DMS153 treated with DMSO at 0.1 percent for 48 hours (cell line): ENCODE measurements around the gene IL18R1.
"Not testable (repeated sequence)": the region's sequence is repeated elsewhere in the genome, so short reads cannot be mapped to it uniquely, and the experiment has no call there.

Experiments used
- DNase-seq: peaks from one replicate; lab custom pipeline; 2025; ENCODE audit not compliant: unreplicated experiment; lab: John Stamatoyannopoulos, UW

The IL18R1 gene, protein sequence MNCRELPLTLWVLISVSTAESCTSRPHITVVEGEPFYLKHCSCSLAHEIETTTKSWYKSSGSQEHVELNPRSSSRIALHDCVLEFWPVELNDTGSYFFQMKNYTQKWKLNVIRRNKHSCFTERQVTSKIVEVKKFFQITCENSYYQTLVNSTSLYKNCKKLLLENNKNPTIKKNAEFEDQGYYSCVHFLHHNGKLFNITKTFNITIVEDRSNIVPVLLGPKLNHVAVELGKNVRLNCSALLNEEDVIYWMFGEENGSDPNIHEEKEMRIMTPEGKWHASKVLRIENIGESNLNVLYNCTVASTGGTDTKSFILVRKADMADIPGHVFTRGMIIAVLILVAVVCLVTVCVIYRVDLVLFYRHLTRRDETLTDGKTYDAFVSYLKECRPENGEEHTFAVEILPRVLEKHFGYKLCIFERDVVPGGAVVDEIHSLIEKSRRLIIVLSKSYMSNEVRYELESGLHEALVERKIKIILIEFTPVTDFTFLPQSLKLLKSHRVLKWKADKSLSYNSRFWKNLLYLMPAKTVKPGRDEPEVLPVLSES

GRCh38 chr2:102355526-102356380 is at the start of gene IL18R1:
TSS of gene IL18R1 (plus strand) at chr2:102355796. CDS start at chr2:102362661, 6,865 bp downstream.
- DNase-seq, result peak; percentile 81

DNA sequence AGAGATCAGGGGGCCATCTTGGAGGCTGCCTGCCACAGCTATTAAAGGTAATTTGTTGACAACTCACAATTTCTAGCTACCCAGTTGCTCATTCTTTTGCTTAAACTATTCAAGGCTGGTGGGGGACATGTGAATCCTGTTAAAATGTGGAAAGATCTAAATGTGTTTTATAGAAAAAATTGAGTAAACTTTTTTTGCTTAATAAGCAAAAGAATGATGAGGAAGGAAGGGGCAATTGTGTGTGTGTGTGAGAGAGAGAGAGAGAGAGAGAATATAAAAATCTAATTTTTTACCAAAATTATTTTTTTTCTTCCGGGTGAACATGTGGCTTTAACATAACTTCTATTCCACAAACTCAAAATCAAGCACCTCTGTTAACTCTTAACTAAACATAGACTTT is 49.5 kb upstream of the IL18R1 start:
- DNase-seq, result no peak

GRCh38 chr2:102310964-102311640 is 44.5 kb upstream of the IL18R1 start, which contains the start of gene IL1RL1:
TSS of gene IL1RL1 (plus strand) at chr2:102311563. CDS start at chr2:102338265, 26,702 bp downstream.
- DNase-seq, result no peak

DNA sequence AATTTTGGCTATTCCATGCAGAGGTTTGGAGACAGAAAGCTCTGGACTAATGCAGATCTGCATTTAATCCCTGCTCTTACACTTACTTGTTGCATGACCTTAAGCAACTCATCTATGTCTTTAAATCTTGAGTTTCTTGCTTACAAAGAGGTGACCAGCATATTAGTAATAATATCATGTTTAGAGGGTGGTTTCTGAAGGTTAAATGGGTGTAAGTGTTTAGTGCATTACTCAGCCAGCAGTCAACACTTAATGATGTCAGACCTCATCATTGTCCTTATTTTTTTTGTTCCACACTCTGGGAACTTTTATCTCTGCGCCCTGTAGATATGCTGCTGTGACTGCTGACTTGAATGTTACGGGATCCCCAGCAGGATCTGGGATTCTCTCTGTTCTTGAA is 42.6 kb upstream of the IL18R1 start:
- no peak for DNase-seq

DNA sequence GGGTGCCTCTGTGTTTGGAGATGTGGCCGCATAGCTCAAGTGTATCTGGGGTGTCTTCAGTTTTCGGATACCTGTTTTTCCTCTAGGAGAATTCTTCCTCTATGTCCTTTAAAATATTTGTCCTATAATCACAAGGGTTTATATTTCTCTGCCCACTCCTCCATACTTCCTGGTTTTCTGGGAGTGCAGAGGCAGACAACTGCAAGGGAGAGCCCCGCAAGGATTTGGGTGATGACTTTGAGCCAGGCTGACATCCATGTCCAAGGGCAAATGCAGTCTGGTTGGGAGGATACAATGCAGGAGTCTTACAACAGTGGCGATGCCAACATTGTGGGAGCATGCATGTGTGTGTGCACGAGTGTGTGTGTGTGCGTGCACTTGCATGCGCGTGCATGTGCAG is 42.1 kb upstream of the IL18R1 start:
- DNase-seq, result no peak

- DNase-seq, result no peak
These were observed 41.6 kb upstream of the IL18R1 start for GRCh38 chr2:102313950-102314349.

DNA sequence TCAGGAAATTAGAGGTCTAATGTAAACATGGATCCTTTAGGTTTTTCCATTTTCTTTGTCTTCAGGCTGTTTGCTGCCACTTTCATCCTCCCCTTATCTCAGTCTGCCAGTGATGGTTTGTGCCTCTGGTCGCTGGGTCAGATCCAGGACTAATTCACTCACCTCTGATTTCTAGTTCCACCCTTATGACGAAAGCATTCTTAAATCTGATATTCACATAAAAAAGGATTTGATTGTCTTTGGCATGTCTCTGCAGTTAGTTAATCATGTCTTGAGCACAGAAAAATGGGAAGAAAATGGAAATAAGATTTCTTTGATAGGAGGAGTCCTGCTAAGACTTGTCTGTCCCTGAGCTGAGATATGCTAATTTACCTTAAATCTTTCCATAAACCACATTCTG is 39.7 kb upstream of the IL18R1 start:
- DNase-seq, result no peak

DNA sequence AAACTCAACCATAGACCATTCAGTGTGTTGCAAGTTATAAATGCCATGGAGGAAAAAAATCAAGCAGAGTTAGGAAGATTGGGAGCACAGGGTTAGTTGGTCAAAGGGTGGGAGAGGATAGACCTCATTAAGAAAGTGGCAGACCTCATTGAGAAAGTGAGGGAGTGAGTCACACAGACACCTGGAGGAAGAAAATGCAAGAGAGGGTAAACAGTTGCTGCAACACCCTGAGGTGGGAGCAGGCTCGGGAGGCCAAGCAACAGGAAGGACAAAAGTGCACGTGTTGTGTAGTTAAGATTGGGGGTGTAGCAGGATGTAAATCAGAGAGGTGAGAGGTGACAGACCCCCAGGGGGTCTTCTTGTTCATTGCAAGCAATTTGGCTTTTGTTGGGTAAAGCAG is 37.9 kb upstream of the IL18R1 start:
- no peak for DNase-seq

GRCh38 chr2:102318437-102318836 is 37.2 kb upstream of the IL18R1 start:
- no peak for DNase-seq

GRCh38 chr2:102321941-102322719 is 33.5 kb upstream of the IL18R1 start:
- DNase-seq, result no peak

DNA sequence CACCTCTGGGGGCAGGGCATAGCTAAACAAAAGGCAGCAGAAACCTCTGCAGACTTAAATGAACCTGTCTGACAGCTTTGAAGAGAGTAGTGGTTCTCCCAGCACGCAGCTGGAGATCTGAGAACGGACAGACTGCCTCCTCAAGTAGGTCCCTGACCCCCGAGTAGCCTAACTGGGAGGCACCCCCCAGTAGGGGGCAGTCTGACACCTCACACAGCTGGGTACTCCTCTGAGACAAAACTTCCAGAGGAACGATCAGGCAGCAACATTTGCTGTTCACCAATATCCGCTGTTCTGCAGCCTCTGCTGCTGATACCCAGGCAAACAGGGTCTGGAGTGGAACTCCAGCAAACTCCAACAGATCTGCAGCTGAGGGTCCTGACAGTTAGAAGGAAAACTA is 30.7 kb upstream of the IL18R1 start:
- DNase-seq, result not testable (repeated sequence)

- DNase-seq, result no peak
These were observed 24.1 kb upstream of the IL18R1 start for GRCh38 chr2:102331311-102331980.

DNA sequence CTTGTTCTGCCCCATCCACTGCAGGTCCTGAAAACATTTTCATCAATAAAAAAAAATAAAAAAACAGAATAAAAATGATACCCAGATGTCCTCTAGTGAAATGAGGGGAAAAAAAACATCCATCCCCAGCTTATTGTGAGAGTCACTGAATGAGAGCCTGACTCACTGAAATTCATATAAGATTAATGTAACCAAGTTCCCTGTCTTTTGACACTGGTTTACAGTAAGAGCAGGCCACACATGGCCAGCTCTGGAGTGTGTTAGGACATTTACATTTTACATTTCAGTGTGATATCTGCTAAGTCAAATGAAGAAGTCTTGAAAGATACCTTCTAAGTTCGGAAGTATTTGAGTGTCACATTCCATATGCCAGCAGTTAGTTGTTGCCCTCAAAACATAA is 21.1 kb upstream of the IL18R1 start:
- no peak for DNase-seq

DNA sequence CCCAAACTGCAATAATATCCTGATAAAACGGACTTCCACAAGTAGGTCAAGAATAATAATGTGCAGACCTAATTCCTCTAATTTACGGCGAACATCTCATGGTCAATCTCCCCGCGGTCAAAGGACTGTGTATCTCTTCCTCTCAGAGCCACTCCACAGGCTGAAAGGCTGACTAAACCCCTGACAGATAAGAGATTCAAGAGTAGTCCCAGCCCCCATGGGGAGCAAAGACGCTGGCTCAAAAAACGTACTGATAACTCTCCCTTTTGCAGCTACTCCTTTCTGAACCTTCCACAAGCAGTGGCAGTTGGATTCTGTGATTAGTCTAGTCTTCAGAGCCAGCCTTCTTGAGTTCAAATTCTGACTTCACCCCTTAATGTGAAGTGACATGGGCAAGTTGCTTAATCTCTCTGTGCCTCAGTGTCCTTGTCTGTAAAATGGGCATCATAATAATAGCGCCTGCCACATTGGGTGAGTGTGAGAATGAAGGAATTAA is 19.7 kb upstream of the IL18R1 start:
- no peak for DNase-seq

GRCh38 chr2:102336502-102336945 is 19.1 kb upstream of the IL18R1 start:
- no peak for DNase-seq

DNA sequence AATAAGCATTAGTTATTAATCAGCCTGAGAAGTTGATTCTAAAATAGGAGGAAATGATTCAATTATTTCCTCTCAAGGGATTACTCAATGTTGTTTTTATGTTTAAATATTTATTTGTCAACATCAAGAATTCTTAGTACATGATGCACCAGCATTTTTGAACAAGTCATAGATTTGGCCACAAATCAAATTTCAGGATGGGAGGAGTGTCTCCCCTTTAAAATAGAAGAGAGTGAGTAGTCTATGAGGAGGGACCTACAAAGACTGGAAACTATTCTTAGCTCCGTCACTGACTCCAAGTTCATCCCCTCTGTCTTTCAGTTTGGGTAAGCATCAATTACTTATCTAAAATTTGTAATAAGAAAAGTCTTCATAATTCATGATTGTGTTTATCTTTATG is 18.6 kb upstream of the IL18R1 start:
- no peak for DNase-seq

DNA sequence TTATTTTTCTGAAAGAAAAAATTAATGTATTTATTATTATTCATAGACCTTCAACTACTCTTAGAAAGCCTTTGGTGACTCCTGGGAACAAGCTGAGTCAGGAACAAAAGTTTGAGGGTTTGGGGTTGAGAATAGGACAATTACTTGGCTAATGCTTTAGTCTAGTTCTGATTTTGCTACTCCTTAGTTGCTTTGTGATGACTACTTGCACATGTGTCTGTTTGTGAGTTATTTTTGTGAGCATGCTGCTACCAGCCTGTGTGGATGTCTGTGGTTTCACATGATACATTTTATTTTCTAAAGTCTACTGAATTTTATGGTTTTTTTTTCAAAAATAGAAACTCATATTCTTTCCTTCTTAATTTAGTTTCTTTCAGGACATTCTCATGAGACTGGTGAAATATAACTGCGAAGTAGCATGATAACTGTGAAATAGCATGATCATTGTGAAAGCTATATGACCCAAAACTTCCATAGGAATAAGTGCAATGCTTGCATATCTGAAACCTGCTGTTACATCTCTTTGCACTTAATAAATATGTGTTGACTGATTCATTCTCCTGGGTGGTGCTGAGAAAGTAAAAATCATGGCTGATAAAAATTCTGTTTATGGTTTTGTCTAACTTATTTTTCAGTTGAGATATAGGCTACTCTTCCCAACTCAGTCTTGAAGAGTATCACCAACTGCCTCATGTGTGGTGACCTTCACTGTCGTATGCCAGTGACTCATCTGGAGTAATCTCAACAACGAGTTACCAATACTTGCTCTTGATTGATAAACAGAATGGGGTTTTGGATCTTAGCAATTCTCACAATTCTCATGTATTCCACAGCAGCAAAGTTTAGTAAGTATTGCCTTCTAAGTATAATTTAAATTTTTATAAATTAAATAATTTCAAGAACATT is 17.9 kb upstream of the IL18R1 start:
- DNase-seq, result no peak

GRCh38 chr2:102340778-102341177 is 14.8 kb upstream of the IL18R1 start:
- no peak for DNase-seq

GRCh38 chr2:102342888-102343287 is 12.7 kb upstream of the IL18R1 start:
- DNase-seq, result no peak
